Activated naive CD4-positive, alpha-beta T cell treated with anti-CD3 and anti-CD28 coated beads for 36 hours (primary cell): ENCODE data around the gene SLC12A8. TPM values are rescaled to one million over a fixed set of nuclear protein-coding genes. Genes with fewer than 3 reads are reported as not detected.

ENCODE experiments used
- CTCF ChIA-PET: fragments of 350-600 bp; sonication (Branson Sonifier 250); formaldehyde crosslinking; loops from one replicate; lab custom pipeline; 2021; ENCODE audit warnings: antibody characterized with exemption; lab: Charles Lee
- DNase-seq: peaks from one replicate; pipeline ENCODE4 v3.0.0-alpha.2; 2020
- H3K27ac Mint-ChIP-seq: one replicate; pipeline ENCODE4 v1.8.0; 2021; ENCODE audit warnings: mild to moderate bottlenecking, mixed read lengths
- H3K27me3 Mint-ChIP-seq: one replicate; pipeline ENCODE4 v1.8.0; 2021; ENCODE audit warnings: low read depth, mixed read lengths
- H3K36me3 Mint-ChIP-seq: one replicate; pipeline ENCODE4 v1.8.0; 2021; ENCODE audit warnings: low read depth, mixed read lengths
- H3K4me1 Mint-ChIP-seq: one replicate; pipeline ENCODE4 v1.8.0; 2021; ENCODE audit warnings: low read depth, mixed read lengths
- H3K4me3 Mint-ChIP-seq: one replicate; pipeline ENCODE4 v1.8.0; 2021; ENCODE audit warnings: mild to moderate bottlenecking, moderate library complexity, mixed read lengths
- H3K9me3 Mint-ChIP-seq: one replicate; pipeline ENCODE4 v1.8.0; 2021; ENCODE audit warnings: mixed read lengths
- intact Hi-C: fragments of 100-400 bp; cut with micrococcal nuclease; formaldehyde crosslinking; loops from one replicate; pipeline ENCODE4 v1.15.1; 2023
- total RNA-seq, 2 experiments: library from RNA; stranded (reverse); gene quantifications; one replicate each; pipeline ENCODE4 v1.2.3, GENCODE V29; 2021

Gene SLC12A8
- total RNA-seq, 2 experiments from 2014 or later, result 1.1 TPM

GRCh38 chr3:125148016-125148812 is 64.3 kb downstream of the SLC12A8 start:
- CTCF ChIA-PET, result interaction anchor here (0.5 to 0.6 kb wide), 2 partner anchors 162 to 290 kb away, joined by 3 read pairs; no protein-coding TSS in a partner anchor
- no peaks in the 10 kb centered on the region for H3K36me3 Mint-ChIP-seq
- H3K27ac Mint-ChIP-seq, result no peak overlapping the region
- H3K27me3 Mint-ChIP-seq, result peaks cover 9% of the 10 kb centered on the region
- DNase-seq, result no peak
- intact Hi-C loops, result loop anchor here (10.0 kb wide), 1 partner anchor 1327 kb away; the partner anchor contains the start of gene ZXDC
- peaks cover 5% of the 10 kb centered on the region for H3K4me1 Mint-ChIP-seq
- no peak overlapping the region for H3K4me3 Mint-ChIP-seq
- no peaks in the 10 kb centered on the region for H3K9me3 Mint-ChIP-seq

- Mint-ChIP-seq H3K9me3 (no peaks in the 10 kb centered on the region), H3K36me3 (no peaks in the 10 kb centered on the region), H3K27ac (no peak overlapping the region), H3K4me3 (no peak overlapping the region), H3K27me3 (peaks cover 13% of the 10 kb centered on the region), H3K4me1 (peaks cover 10% of the 10 kb centered on the region)
- DNase-seq, result no peak
- CTCF ChIA-PET, result interaction anchor here (1.1 kb wide), 1 partner anchor 387 kb away, joined by 4 read pairs; no protein-coding TSS in a partner anchor
- intact Hi-C loops, result loop anchor here (10.0 kb wide), 1 partner anchor 1327 kb away; the partner anchor contains the start of gene ZXDC
Measured at GRCh38 chr3:125147491-125147820, 65.1 kb downstream of the SLC12A8 start.

DNA sequence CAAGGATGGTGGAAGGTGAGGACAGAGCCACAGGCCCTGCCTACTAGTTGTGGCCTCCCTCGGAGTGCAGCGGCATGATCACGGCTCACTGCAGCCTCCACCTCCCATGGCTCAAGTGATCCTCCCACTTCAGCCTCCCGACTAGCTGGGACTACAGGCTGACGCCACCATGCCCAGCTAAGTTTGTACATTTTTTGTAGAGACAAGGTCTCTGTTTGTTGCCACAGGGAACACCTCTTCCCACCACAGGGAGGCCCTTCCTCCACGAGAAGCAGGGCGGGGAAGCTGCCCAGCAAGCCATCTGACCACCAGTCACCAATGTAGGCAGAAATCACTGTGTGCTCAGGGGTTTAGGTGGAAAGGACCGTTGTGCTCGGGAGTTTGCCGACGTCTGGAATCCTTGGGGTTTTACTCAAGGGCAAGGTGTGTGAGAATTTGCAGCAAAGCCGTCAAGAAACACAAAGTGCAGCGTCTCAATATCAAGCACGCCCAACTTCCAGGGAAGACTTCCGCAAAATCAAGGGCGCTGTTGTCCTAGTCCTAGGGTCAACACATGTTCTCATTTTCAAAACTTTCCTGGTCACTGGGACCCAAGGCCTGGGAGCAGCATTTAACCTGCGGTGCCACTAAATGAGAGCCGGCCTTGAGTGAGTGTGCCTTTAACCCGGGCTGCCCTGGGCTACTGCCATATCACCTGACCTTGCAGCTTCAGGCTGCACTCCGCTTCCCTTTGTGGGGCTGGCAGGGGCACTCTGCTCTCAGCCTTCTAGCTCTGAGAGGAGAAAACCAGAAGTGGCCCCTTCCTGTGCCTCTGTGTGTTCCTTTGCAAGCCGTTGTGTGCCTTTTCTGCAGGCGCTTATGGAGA is 65.7 kb downstream of the SLC12A8 start:
- no peak overlapping the region for H3K27ac Mint-ChIP-seq
- no peak overlapping the region for H3K4me3 Mint-ChIP-seq
- peaks cover 16% of the 10 kb centered on the region for H3K4me1 Mint-ChIP-seq
- CTCF ChIA-PET, result interaction anchor here (1.1 kb wide), 1 partner anchor 386 kb away, joined by 4 read pairs; no protein-coding TSS in a partner anchor
- H3K27me3 Mint-ChIP-seq, result peaks cover 13% of the 10 kb centered on the region
- intact Hi-C loops, result loop anchor here (10.0 kb wide), 1 partner anchor 1328 kb away; the partner anchor contains the start of gene ZXDC
- no peak for DNase-seq
- no peaks in the 10 kb centered on the region for H3K9me3 Mint-ChIP-seq
- H3K36me3 Mint-ChIP-seq, result no peaks in the 10 kb centered on the region

- CTCF ChIA-PET, result interaction anchor here (1.1 kb wide), 1 partner anchor 385 kb away, joined by 4 read pairs; no protein-coding TSS in a partner anchor
- intact Hi-C loops, result loop anchor here (10.0 kb wide), 1 partner anchor 1329 kb away; the partner anchor contains the start of gene ZXDC
- Mint-ChIP-seq H3K4me3 (no peak overlapping the region), H3K9me3 (no peaks in the 10 kb centered on the region), H3K27me3 (peaks cover 13% of the 10 kb centered on the region), H3K4me1 (peaks cover 25% of the 10 kb centered on the region), H3K36me3 (no peaks in the 10 kb centered on the region), H3K27ac (no peak overlapping the region)
- DNase-seq, result no peak
Measured at GRCh38 chr3:125145751-125146475, 66.6 kb downstream of the SLC12A8 start.

DNA sequence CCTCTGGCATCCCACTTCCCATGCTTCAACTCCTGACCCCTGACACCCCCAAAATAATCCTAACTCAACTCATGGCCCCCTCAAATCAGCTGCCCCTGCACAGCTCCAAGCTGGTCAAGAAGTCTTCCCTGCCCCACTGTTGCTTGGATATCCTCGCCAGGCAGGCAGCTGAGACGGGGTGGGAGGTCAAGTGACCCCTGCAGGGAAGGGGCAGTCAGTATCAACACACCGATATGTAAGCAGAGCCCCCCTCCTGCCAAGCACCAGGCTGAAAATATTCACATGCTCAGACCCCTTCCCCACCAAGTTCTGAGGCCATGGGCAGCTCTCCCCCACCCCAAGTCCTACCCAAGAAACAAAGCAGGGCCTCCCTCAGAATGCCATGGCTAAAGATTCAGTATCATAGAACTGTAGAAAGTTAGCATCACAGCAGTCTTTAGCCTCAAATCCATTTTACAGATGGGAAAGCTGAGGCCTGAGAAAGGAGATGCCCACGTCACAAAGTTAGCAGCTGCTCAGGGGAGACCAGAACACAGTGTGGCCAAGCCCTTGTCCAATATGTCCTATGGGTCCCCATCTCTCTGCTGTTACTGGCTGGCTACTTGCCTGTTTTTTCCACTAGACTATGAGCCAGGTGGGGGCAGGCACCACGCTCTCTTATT is 67.8 kb downstream of the SLC12A8 start:
- no peak for DNase-seq
- Mint-ChIP-seq H3K4me3 (no peak overlapping the region), H3K9me3 (no peaks in the 10 kb centered on the region), H3K27ac (no peak overlapping the region), H3K36me3 (no peaks in the 10 kb centered on the region), H3K27me3 (peaks cover 17% of the 10 kb centered on the region), H3K4me1 (peaks cover 30% of the 10 kb centered on the region)
- intact Hi-C loops, result loop anchor here (5.0 to 10.0 kb wide), 2 partner anchors 233 to 1330 kb away; partner anchors contain the start of genes ZNF148 and ZXDC
- CTCF ChIA-PET, result interaction anchor here (0.6 kb wide), 1 partner anchor 22 kb away, joined by 3 read pairs; no protein-coding TSS in a partner anchor

DNA sequence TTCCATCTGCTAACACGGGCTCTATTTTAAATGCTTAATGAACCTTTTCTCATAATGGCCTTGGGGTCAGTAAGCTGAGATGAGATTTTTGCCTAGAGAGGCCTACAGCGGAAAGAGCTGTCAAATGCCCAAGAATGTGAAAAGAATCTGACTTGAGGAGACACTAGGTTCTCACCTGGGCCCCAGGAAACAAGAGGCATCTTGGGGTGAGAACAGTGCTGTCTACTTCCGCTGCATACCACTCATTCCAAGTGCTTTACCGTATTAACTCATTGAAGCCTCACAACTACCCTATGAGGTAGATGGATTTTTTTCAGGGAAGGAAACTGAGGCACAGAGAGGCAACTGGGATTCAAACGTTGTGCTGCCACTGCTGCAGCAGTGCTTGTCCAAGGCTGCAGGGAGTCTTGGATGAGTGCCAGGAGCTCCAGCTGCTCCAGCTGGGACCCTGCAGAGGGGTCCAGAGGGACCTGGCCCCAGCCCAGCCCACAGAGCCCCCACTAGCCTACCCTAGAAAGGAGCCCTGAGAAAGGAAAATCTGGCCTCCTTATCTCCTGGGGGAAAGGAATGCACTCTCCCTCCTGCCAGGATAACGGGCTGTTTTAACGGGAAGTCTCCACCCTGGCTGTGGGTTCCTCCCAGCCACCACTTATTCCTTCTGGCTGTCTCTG is 68.4 kb downstream of the SLC12A8 start:
- no peaks in the 10 kb centered on the region for H3K36me3 Mint-ChIP-seq
- H3K9me3 Mint-ChIP-seq, result no peaks in the 10 kb centered on the region
- H3K4me3 Mint-ChIP-seq, result no peak overlapping the region
- DNase-seq, result no peak
- CTCF ChIA-PET, result interaction anchor here (0.6 to 1.1 kb wide), 2 partner anchors 23 to 93 kb away, joined by 3 read pairs; no protein-coding TSS in a partner anchor
- intact Hi-C loops, result loop anchor here (2.0 to 10.0 kb wide), 3 partner anchors 141 to 1331 kb away; partner anchors contain the start of genes ZNF148 and ZXDC
- peaks cover 22% of the 10 kb centered on the region for H3K27me3 Mint-ChIP-seq
- H3K27ac Mint-ChIP-seq, result no peak overlapping the region
- peaks cover 35% of the 10 kb centered on the region for H3K4me1 Mint-ChIP-seq

- H3K36me3 Mint-ChIP-seq, result no peaks in the 10 kb centered on the region
- H3K27me3 Mint-ChIP-seq, result peaks cover 19% of the 10 kb centered on the region
- no peak overlapping the region for H3K27ac Mint-ChIP-seq
- no peak overlapping the region for H3K4me3 Mint-ChIP-seq
- H3K9me3 Mint-ChIP-seq, result no peaks in the 10 kb centered on the region
- no peak for DNase-seq
- intact Hi-C loops, result loop anchor here (2.0 to 10.0 kb wide), 3 partner anchors 141 to 1331 kb away; partner anchors contain the start of genes ZNF148 and ZXDC
- H3K4me1 Mint-ChIP-seq, result peaks cover 30% of the 10 kb centered on the region
- CTCF ChIA-PET, result interaction anchor here (1.1 kb wide), 2 partner anchors 10 to 93 kb away, joined by 3 to 6 read pairs; no protein-coding TSS in a partner anchor
Measured at GRCh38 chr3:125143538-125143937, 69.0 kb downstream of the SLC12A8 start.

- no peaks in the 10 kb centered on the region for H3K36me3 Mint-ChIP-seq
- H3K27ac Mint-ChIP-seq, result no peak overlapping the region
- no peaks in the 10 kb centered on the region for H3K9me3 Mint-ChIP-seq
- intact Hi-C loops, result loop anchor here (1.0 to 10.0 kb wide), 4 partner anchors 140 to 1332 kb away; partner anchors contain the start of genes ZNF148 and ZXDC
- no peak for DNase-seq
- H3K4me3 Mint-ChIP-seq, result no peak overlapping the region
- H3K4me1 Mint-ChIP-seq, result peaks cover 30% of the 10 kb centered on the region
- H3K27me3 Mint-ChIP-seq, result peaks cover 19% of the 10 kb centered on the region
- CTCF ChIA-PET, result interaction anchor here (0.6 to 2.2 kb wide), 5 partner anchors 10 to 992 kb away, joined by 3 to 6 read pairs (median 4); no protein-coding TSS in a partner anchor
Measured at GRCh38 chr3:125142940-125143339, 69.6 kb downstream of the SLC12A8 start.

DNA sequence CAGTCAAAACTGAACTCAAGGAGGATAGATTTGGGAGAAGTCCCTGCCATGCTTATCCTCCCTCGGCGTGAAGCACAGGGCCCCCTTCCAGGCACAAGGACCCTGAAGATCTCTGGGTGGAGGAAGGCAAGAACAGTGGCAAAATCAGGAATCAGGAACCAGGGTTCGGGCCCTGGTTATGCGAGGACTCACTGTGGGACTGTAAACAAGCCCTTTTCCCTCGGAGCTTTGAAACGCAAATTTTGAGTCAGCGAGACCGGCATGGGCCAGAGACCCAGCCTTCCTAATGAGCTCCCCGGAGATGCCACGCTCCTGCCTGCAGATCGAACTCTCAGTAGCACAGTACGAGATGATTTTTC is 70.1 kb downstream of the SLC12A8 start:
- Mint-ChIP-seq H3K27me3 (peaks cover 22% of the 10 kb centered on the region), H3K27ac (no peak overlapping the region), H3K4me1 (peaks cover 33% of the 10 kb centered on the region), H3K4me3 (no peak overlapping the region), H3K36me3 (no peaks in the 10 kb centered on the region), H3K9me3 (no peaks in the 10 kb centered on the region)
- intact Hi-C loops, result loop anchor here (1.0 to 10.0 kb wide), 4 partner anchors 140 to 1332 kb away; partner anchors contain the start of genes ZNF148 and ZXDC
- CTCF ChIA-PET, result interaction anchor here (0.6 to 2.2 kb wide), 4 partner anchors 9 to 992 kb away, joined by 3 to 6 read pairs (median 4); no protein-coding TSS in a partner anchor
- DNase-seq, result no peak
